ENCODE results near the gene PIGQ.
A peak's percentile ranks its signal among the peaks of the same experiment; 100 is the strongest.

The PIGQ gene

DNA sequence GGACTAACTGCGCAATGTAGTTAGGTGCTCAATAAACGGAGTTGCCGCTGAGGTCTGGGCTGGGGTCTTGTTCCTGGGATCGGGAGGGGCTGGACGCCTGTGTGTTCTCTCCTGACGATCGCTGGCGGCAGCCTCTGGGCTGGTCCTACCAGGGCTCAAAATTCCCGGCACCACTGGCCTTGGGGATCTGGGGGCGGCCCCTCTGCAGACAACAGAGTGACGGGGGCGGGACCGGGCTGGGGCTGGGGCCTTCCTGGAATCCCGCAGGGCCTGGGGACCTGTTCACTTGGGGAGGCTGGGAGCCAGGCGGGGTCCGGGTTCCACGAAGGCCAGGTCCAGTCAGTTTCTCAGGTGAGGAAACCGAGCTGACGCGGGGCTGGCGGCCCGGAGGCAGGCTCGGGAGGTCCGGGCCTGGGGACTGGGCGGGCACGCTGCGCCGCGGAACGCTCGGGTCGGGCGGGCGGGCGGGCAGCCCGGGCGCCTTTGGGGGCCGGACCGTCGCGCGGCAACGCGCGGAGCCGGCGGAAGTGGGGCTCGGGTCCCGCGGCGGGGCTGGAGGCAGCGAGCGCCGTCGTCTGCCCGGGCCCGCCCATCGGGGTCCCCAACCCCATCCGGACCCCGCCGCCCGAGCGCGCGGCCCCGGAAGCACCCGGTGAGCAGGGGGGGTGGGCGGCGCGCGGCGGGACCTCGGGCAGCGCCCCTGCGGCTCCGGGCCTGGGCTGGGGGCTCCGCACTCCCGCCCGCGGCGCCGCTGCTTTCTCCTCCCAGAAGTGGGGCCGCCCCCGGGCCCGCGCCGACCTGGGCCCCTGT, at the start of gene PIGQ:
TSS of gene PIGQ (plus strand) at position 524 of the 810 bp plus-strand sequence. CDS start 4,107 bp downstream, outside the sequence.
- peak; percentile 95 for DNase-seq (ENCODE audit: low spot score)

DNA sequence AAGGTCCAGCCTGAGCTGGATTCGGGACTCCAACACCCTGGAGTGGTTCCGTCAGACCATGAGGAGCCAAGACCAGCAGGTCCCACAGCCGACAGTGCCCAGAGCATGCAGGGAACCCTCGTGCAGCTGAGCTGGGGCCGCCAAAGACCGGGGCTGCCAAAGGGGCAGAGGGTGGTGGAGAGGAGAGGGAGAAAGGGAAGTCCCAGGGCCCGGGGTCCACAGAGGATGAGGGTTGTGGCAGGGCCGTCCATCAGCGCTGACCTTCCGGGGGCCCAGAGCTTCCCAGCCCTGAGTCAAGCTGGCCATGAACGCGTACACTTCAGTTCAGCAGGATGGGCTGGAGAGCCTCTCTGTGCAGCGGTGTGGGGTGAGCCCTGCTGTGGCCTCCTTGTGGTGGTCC, 48.9 kb upstream of the PIGQ start:
- no peak for DNase-seq (ENCODE audit: low spot score)

DNA sequence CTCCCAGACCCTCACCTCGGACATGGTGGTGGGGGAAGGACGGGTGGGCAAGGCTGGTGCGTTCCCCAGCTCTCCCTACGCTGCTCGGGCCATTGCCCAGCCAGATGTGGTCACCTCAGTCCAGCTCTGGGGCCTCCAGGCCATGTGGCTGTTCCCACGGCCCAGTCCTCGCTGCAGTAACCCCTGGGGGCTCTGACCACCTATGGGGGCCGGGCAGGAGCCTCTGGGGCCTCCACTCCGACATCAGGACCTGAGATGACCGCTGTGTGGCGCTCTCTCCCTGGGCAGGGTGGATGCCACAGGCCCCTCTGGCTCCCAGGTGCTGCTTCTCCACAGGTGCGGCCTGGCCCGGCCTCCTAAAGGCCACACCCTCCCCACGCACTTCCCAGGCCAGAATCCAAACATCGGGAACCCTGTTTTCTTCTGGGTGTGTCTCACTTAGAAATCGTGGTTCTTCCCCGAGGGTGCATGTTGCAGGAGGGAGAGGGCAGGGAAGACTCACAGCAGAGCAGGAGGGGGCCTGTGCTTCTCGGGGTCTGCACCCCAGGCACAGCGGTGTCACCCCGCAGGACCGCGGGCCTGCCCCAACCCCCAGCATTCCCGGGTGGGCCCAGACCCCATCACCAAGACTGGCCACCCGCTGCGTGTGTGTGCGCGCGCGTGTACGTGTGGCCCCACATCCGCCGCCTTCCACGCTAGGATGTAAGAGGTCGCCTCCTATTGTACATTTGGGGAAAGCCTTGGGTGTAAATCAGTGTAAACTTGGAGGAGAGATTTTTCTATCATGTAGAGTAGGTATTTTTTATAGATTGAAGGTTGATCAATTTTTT, 48.2 kb upstream of the PIGQ start:
- peak; percentile 78 for DNase-seq (ENCODE audit: low spot score)

DNA sequence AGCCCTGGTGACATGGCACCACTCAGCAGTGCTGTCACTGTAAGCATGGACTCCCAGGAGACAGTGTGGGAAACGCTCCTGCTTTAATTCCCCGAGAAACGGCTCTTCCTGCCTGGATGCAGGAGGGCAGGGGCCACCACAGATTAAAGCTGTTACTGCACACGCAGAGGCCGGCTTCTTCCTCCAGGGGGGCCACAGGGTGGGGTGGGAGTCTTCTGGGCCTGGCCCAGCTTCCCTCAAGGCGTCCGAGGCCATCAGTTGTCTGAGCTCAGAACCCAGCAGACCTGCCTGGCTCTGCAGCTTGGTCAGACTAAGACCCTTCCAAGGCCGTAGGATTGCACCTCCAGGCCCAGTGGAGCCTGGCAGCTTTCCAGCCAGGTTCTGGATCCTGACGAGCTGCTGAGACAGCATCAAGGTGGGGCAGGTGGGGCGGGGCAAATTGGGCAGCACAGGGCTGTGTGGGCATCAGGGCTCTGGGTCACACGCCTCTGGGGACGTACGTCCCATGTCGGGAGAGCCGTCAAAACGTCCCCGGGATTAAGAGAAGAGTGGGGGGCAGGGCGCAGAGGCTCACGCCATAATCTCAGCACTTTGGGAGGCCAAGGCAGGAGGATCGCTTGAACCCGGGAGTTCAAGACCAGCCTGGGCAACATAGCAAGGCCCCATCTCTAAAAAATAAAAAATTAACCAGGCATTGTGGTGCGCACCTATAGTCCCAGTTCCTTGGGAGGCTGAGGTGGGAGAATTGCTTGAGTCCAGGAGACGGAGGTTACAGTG, 47.3 kb upstream of the PIGQ start:
- no peak for DNase-seq (ENCODE audit: low spot score)

DNA sequence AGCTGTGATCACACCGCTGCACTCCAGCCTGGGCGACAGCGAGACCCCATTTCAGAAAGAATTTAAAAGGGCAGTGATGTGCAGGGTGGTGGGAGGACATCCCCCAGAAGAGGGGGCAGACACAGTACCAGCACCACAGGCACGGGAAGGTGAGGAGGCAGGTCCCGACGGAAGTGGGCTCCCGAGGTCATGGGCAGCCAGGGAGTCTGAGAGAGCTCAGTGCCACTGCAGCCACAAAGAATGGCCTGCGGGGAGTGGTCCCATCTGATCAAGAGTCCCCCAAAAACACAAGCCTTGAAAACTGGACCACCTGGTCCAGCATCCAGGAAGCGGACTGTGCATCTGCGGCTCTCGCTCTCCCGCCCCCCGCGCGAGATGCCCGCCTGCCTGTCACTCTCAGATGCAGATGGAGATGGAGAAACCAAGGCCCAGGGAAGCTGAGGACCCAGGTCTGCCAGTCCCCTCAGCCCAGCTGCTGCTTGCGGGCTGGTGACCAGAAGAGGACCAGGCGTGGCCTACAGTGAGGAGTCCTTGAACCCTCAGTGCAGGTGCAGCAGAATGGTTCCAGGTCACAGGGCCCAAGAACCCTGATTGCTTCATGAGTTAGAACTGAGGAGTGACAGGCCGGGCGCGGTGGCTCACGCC, 46.5 kb upstream of the PIGQ start:
- no peak for DNase-seq (ENCODE audit: low spot score)

DNA sequence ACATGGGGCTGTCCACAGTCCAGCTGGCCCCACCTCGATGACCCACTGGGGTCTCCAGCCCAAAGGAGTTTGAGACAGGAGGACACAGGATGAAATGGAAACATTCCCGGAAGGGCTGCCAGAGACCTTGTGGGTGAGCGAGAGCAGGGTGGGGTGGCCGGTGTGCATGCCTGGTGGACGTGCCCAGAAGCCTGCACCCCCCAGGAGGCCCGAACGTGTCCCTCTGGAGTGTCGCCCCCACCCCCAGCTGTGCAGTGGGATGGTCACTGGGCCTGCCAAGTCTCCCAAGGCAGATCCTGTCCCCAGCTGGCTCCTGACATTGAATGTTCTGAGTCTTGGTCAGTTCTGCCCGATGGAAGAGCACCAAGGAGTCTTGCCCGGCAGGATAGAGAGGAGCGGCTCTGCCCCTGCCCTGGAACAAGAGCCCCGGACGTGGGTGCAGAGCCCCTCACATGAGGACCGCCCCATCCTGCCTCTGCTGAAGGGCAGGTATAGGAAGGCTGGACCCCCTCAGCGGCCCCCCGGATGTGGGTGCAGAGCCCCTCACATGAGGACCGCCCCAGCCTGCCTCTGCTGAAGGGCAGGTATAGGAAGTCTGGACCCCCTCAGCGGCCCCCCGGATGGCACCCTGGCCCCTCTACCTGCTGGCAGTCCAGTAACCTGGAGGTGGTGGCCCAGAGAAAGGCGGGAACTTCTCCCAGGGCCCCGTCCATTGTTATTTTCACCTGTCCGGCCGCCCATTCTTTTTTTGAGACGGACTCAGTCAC, 45.3 kb upstream of the PIGQ start:
- DNase-seq (ENCODE audit: low spot score) = no peak

DNA sequence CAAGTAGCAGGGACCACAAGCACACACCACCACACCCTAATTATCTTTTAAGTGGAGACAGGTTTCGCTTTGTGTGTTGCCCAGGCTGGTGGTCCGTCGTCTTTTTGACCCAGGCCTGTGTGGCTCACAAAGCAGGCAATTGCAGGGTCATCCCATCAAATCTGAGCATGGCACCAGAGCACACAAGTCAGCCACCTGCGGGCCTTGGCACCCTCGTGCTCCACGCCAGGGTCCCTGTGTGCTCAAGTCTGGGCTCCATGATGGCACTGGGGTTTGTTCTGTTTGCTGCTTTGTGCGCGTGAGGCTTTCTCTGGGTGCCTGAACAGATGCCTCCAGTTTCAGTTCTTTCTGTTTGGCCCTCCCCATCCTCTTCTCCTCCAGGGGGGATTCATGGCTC, 44.6 kb upstream of the PIGQ start:
- DNase-seq (ENCODE audit: low spot score) = no peak

DNA sequence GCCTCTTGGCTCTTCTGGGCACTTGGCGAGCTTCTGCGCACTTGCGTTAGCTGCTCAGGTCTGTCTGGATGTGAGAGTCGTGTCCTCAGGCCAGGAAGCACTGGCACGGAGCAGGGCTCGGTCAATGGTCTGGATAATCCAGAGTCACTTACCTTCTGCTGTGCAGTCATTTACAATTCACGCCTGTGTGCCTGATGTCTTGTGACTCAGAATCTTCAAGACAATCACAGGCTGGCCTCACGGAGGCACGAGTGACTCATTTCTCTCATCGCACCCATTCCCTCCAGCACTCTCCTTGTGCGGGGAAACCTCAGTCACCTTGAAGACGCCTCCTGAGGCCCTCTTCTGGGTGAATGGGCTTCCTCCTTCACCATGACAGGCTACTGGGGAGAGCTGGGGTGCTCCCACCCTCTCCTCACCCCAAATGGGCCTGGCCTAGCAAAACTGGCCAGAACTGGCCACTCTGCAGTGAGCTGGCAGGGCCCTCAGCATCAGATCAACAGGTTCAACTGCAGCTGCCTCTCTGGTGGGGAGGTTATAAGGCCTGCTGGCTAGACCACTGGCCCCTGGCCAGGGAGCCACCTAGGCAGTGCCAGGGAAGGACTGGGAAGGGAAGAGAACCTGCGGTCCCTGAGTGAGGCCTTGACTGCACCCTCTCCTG, 44.1 kb upstream of the PIGQ start:
- DNase-seq (ENCODE audit: low spot score) = no peak

DNA sequence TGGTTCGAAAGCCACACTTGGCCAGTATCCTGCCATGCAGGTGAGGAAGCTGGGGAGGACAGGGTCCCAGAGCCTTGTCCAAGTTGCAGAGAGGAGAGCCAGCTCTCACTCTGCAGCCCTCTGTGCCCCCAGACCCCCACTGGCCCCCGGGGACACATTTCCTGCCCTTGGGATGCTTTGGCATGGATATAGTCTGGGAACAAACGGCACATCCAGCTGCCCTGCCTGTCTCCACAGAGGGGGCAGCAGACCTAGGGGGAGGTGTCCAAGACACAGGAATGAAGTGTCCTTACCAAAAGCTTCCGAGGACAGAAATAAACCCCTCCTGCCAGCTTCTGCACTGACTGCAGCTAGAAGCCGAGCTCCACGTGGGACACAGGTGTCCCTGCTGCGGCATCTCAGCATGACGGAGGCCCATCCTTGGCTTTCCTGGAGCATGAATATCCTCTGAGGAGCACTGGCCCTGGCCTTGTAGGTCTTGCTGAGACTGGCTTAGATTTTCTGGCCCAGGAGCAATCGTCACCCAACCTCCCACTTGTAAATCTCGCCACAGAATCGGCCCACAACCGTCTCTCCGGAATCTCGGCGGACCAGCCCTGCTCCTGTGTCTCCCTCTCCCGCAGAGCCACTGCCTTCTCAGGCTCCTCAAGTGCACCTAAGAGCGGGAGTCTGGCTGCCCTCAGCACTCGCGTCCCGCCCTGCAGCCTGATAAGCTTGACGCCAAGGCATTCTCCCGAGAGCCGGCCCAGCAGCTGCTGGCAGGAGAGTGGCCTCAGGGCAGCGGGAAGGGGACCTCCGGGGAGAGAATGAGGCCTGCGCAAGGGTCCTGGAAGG, 43.4 kb upstream of the PIGQ start:
- DNase-seq (ENCODE audit: low spot score) = no peak

DNA sequence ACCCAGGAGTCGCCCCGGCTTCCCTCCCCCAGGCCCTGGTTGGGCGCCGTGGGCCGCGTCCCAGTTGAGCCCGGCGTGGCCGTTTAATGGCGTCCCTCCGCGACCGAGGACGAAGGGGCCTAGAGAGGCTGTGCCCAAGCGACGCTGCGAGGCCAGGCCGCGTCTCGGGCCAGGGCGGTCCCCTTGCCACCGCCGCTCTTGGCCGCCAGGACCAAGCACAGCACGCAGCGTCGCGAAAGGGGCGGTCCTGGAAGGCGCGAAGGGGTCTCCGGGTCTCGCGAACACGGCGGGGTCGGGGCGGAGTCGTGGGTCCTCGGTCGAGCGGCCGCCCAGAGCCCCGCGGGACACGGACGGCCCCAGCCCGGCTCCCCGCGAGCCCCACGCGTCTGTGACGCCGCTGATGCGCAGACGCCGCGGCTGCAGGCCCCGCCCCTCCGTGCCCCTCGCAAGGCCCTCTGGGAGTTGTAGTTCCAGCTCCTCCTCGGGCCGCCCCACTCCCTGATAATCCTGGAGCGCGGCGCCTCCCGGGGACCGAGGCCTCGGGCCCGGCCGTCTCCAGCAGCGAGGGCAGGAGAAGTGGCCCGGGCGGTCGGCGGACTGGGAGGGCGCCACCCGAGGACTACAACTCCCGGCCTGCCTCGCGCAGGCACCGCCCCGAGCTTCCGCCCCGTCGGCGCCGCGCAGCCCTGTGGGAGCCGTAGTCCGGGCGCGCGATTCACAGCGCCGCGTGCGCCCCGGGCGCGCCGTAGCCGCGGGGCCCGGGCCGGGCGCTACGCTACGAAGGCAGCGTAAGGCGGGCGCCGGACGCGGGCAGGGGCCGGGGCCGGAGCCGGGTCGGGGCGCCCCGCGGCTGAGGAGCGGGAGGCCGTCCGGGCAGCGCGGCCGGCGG, 42.5 kb upstream of the PIGQ start, which contains the start of gene CAPN15:
TSS of gene CAPN15 (plus strand) at position 698 of the 889 bp plus-strand sequence. CDS start 19,127 bp downstream, outside the sequence.
- DNase-seq (ENCODE audit: low spot score) = peak; percentile 91

DNA sequence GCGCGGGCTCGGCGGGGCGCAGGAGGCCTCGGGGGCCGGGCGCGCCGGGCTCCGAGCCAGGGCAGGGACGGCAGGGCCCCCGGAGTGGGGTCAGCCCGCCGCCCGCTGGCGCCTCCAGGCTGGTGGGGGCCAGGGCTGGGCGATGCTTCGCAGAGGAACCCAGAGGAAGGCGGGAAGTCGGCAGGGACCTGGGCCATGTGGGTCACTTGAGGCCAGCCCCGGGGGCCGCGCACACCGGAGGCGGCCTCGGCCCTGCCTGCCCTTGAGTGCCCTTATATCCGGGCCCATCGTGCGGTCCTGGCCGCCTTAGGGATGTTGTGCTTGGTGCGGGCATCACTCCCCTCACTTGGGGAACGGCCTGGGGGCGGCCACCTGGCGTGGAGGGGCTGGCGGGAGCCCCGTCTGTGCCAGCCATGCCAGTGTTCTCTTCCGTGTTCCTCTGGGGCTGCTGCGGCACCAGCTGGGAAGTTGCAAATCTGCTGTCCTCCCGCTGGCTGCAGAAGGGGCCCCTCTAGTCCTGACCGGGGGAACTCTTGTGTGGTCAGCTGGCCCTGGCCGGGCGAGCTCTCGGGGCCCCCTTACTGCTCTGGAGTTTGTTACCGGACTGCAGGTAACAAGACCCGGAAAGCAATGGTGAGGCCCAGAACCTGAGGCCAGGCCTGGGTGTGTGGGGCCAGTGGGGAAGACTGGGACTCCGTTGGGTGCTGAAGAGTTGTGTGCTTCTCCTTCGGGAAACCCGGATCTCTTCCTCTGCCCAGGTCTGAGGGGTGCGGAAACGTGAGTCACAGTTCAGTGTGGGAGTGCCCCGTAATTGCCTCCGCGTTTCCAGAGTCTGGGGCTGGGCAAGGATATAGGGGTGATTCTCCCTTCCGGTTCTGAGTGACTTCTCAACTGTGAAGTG, 41.4 kb upstream of the PIGQ start:
- DNase-seq (ENCODE audit: low spot score) = no peak

DNA sequence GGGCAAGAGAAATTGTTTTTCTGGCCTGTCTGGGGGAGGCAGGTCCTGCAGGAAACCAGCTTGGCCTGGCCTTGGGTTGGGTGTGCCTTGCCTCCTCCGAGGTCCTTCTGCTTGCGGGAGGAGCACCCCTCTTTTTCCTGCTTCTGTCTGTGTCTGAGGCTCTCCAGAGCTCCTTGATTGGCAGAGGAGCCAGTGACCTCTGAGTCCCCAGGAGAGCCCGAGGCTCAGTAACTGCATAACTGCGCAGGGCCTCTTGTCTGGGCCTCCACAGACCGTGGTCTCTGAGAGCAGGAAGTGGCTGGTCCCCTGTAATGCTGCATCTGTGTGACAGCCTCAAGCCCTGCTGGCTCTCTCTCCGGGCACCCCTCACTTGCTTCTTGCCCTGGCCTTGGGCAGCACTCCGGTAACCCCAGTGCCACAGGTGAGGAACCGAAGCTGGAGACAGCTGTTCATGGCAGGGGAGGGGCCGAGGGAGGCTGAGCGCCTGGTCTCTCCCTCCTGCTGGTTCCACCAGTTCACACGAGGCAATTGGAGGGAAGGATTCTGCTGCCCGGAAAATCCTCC, 40.7 kb upstream of the PIGQ start:
- DNase-seq (ENCODE audit: low spot score) = no peak

DNA sequence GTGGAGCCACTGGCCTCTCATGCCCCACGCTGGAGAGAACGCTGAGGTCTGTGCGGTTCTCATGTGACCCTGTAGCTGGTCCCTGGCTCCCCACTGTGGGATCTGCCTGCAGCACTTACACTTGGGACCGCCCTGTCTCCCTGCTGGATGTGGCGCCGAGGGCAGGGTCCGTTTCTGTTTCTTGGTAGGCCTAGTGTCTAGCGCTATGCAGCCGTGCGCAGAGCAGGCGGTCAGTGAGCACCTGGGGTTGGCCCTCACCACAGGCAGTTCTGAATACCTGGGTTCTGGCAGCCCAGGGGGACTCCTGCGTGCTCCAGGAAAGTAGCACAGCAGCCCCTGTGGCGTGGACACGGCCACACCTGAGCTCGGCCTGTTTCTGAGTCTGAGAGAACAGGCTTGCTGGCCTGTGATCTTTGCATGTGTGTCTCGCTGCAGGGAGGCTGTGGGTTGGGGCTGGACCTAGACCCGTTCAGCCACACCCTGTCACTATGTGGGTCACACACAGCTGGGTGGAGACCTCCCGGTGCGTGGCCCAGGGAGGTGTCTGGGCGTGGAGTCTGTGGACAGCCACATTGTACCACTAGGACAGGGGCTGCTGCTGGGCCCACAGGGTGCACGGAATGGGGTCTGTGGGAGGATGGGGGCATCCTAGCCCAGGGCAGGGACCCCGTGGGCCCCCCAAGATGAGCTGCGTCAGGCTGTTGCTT, 39.5 kb upstream of the PIGQ start:
- DNase-seq (ENCODE audit: low spot score) = no peak

DNA sequence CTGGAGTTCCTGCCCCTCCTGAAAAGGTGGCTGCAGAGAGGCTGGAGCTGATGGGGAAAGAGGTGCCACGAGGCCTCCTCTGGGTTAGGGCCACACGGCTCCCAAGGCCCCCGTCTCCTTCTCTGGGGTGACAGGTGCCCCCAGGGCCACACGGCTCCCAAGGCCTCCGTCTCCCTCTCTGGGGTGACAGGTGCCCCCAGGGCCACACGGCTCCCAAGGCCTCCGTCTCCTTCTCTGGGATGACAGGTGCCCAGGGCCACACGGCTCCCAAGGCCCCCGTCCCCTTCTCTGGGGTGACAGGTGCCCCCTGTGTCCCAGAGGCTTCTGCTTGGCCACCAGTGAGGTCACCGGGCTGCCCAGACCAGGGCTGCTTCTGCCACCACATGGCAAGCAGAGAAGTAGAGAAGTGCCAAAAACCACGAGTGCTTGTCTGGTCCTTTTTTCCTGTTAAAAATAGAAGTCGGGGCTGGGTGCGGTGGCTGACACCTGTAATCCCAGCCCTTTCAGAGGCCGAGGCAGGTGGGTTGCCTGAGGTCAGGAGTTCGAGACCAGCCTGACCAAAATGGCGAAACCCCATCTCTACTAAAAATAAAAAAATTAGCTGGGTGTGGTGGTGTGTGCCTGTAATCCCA, 38.2 kb upstream of the PIGQ start:
- DNase-seq (ENCODE audit: low spot score) = no peak

DNA sequence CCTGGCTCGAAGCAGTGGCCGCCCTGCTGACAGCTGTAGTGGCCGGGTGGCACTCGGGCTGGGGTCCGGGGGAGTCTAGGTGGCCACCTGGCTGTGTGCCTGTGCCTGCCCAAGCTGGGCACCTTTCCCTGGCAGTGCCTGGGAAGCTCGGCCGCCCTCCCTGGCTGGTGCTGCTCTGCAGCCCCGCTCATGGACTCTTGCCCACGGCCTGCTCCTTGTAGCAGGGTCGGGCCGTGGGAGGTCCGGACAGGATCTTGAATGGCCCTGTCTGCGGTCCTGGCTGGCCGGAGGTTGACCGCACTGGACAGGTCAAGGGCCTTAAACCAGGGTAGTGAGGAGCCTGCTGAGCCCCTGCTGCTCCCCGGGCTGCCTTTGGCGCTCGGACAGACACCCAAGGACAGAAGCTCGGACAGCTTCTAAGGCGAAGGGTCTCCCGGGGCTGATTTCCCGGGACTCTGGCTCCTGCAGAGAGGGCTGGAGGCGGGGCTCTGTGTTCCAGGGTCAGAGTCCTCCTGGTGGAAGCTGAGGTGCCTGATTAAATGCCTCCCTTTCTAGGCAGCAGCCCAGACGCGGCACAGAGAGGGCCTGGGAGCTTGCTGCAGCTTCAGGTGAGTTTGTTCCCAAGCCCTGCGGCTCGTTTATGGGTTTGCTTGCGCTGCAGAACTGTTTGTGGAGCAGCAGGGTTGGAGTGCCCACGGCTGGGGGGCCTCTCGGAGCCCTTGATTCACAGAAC, 36.2 kb upstream of the PIGQ start:
- no peak for DNase-seq (ENCODE audit: low spot score)
